SIG-M5 treated with dmso at 0.1 percent for 504 hours (cell line): Measurements from ENCODE around the gene KRT20.
"Not testable (repeated sequence)": the region's sequence is repeated elsewhere in the genome, so short reads cannot be mapped to it uniquely, and the experiment has no call there.

Experiments
- DNase-seq: peaks from one replicate; lab custom pipeline; 2025; ENCODE audit not compliant: unreplicated experiment; lab: John Stamatoyannopoulos, UW

KRT20 gene

DNA sequence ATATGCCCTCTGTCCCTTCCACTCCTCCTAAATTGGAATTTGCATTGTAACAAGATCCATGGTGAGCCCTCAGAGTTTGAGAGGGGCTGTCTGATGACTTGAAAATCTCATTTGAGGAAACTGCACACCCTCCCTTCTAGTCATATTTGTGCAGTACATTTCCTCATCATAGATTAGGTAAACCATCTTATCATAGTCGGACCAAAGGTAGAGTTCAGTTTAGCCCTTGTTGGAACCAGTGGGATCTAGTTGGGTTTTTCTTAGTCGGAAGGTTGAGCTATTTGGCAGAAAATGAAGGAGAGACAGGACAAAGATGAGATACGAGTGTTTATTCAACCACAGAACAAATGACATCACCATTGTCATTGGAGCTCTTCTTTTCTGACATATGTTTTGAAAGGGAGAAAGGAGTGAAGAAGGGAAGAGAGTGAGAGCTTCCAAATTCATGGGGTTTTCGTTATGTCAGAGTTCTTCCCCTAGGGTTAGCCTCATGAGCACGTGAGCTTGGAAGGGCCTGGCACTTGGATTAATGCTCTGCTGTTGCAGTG is 15.8 kb upstream of the KRT20 start:
- no peak for DNase-seq

DNA sequence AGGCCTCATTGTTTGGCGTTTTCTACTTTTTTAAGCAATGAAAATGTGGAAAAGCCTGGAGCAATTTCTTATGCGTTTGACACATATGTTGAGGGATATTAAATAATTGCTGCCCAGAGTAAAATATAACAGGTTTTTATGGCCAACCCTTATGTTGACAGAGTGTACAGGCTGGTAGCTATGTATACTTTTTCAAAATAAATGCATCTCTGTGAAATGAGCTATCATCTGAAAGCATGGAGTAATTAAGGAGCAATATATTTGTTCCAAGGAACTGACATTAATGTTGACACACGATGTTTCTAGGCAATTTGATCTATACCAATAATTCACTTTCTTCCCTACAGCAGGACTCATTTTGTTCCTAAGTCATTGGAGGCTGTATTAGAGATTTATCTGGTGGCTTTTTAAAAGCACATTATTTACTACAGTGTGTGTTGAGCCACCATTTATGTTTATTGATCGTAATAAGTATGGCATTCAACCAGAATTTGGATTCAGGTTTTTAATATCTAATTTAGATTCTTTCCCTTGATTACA is 11.9 kb upstream of the KRT20 start:
- no peak for DNase-seq

DNA sequence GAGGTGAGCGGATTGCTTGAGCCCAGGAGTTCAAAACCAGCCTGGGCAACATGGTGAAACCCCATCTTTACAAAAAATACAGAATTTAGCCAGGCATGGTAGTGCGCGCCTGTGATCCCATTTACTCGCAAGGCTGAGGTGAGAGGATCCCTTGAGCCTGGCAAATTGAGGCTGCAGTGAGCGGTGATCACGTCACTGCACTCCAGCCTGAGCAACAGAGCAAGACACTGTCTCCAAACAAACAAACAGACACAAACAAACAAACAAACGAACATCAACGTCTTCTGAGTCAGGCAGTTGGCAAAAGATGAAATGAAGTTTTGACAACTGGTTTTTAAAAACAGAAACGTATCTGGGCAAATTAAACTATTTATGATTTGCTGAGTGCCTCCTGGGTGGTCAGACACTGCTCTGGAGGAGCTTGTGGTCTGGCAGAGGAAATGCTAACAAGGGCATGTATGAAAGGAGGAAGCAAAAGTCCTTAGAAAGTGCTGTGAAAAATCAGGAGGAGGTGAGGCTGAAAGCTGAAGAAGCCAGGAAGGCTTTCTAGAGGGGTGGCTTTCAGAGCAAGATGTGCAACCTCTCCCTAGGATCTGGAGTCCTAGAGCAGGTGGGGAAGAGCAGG is 10.2 kb upstream of the KRT20 start:
- no peak for DNase-seq

DNA sequence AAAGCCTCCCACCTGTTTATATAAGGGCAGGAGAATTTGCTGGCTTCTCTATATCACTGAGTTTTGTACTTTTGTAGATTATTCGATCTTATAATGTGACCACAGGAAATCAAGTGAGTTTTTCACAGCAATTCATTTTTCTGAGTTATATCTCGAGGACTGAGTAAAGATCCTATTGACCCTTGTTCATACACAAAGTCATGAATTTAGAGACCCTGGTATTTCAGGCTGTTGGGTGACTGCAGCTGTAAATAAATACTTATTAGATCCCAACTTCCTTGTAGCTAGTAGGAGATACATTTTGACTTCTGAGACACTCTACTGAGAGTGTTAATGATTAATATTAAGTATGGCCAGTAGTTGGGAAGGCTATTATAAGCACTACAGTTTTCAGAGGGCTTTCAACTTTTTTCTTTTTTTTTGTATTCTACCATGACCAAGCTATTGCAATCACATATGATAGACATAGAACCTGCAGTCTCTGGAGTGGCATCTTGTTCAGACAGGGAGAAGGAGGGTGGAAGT is 3.2 kb upstream of the KRT20 start:
- DNase-seq, result no peak

DNA sequence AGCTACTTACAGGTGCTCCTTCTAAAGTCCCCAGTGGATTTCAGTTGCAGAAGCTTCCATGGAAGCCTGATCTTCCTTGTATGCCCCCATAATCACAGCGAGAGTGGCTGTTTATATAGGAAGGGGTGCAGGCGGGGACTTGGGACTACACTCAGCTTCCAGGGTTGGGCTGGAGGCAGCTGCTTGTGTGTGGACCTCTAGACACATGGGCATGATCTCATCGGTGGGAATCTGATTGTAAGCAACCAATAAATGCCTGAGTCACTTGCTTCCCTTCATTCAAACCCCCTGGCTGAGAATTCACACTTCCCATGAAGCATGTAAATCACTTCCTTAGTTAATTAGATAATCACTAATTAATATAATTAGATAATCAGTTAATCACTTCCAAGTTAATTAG is 1.0 kb upstream of the KRT20 start:
- no peak for DNase-seq

DNA sequence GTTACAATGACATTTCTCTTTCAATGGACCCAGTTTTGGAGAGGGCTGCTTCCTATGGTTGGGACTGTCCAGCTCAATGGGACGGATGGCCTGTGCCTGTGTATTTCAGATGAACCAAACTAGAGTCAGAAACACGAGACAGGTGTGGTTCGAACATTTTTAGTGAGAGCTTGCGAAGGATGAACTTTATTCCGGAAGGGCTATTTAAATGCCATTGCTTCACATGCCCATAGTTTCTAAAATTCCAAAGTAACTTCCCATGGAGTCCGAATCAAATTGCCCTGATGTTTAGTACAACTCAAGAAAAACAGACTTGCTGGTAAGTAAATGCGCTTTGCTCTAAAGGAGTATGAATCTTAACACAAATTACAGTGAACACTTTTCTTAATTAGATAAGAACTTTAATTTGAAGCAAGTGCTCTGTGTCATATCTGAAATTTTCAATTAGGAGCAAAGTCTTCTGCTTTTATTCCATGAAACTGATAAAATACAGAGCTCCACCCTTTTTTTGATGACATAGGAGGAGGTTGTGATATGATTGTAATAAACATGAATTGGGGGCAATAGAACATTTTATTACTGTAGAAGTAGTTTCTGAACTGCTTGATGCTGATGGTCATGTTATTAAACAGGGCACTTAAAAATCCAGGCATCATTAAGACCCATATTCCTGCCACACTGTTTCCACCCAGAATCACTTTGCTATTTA is 1.3 kb downstream of the KRT20 start:
- DNase-seq, result no peak

DNA sequence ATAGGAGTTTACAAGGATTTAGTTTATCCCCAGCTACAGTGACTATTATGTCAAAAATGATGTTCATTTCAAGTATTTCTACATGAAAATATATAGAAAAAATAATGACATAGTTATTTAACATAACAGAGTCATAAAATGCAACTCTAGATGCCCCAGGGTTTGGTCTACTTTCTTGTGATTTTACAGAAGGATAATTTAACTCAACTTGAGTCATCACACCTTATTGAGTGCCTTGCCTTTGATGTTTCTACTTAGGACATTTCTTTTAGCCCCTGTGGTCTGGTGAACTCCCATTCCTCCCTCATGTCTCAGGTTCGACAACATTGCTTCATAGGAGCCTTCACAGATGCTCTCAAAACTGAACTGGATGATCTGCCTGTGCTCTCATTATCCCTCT is 2.0 kb downstream of the KRT20 start:
- no peak for DNase-seq

DNA sequence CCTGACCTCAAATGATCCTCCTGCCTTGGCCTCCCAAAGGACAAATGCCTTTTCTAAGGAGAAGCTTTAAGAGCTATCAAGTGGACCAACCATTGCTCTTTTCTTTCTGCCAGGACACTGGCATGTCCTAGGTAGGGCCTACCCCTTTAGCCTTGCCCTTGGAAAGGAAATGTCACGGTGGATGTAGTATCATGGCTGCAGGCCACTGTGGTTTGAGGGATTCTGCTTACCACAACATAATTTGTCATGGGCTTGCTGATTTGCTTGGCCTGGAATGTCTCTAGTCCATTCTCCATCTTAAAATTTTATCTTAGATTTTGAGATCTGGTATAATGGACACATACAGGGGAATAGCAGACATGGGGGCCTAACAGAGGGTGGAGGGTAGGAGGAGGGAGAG is 6.0 kb downstream of the KRT20 start:
- no peak for DNase-seq

DNA sequence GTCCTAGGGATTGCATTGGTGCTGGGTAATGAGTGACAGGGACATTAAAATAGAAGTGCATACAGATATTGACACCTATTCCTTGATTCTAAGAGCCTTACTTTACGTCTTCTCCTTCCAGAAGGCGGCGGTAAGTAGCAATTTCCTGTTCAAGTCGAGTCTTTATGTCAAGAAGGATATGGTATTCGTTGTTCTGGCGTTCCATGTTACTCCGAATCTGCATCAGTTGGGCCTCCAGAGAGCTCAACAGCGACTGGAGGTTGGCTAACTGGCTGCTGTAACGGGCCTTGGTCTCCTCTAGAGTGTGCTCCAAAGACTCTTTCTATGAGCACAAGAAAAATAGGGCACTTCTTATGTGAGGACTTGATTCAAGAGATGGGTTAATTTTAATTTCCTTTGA is 7.0 kb downstream of the KRT20 start:
- DNase-seq, result no peak

DNA sequence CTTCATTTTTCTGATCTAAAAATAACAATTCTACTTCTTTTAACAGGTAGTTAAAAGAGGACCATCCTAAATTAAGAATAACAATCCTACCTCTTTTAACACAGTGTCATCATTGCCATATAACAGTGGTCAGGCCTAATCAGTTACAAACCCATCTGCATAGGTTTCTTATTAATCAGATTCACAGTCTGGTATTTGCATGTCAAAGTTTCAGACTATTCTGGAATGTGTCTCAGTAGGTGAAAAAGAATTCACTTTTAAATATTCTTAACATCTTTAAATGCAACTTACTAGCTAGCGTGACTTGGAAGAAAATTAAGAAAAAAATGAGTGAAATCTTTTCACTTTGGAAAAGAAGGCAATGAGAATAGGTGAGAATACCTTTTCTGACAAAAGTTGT is 11.2 kb downstream of the KRT20 start:
- DNase-seq, result no peak

DNA sequence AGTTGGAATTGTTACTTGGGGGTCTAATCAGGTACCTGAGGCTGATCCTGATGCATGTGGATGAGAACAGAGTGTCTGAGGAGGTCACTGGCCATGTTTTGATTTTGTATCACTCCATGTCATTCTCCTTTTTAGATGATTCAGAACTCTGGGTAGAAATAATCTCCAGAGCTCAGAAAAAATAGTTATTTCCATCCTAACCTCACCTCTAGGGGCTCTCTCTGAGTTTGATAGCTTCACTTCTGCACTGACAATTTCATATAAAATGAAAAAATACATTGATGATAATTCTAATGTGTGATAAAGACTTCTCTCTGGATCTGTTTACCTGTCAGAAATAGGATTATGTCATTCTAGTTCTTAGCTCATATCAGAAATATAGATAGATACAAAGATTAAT is 11.8 kb downstream of the KRT20 start:
- no peak for DNase-seq

DNA sequence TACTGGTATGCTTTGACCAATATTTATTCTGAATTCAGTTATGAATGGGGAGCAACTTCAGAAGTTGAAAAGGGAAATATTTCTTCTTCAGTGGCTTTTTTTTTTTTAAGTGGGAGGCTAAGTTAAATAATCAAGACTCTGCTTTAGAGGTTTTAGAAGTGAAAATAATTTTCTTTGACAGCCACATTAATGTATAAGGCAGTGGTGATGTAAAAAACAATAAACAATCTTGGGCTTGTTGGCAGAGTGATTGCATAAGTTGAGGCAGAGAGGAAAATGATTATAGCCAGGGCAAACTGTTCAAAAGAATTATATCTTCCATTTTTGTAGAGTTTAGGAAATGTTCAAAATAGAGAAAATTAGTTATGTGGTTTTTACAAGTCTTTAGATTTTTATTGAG is 12.6 kb downstream of the KRT20 start:
- DNase-seq, result no peak

DNA sequence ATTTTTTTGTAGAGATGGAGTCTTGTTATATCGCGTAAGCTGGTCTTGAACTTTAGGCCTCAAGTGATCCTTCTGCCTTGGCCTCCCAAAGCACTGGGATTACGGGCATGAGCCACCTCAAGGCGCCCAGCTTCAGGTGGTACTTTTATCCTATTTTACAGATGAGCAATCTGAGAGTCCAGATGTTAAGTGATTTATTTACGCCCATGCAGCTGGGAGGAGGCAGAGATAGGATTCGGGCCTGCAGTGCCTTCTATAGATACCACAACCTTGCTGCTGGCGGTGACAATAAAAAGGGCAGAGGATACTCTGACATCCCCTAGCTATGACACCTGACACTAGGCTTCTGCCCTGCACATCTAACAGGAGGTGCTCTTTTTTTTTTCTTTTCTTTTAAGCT is 13.7 kb downstream of the KRT20 start:
- no peak for DNase-seq

DNA sequence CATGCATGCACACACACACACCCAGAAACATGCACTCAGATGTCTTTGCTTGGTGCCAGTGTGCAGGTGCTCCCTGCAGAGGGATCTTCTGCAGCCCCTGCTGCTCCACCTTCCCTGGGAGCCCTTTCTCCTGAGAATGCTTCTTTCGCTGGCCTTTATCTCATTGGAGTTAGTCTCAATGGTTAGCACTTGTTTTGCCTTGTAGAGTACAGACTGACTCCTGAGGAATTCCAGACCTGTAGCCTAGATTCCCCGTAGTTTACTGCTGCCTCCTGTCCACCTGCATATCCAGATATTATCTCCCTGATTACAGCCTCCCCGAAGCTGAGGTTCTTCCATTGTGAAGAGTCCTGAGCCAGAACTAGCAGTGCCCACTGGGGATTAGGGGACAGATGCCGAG is 14.9 kb downstream of the KRT20 start:
- no peak for DNase-seq

DNA sequence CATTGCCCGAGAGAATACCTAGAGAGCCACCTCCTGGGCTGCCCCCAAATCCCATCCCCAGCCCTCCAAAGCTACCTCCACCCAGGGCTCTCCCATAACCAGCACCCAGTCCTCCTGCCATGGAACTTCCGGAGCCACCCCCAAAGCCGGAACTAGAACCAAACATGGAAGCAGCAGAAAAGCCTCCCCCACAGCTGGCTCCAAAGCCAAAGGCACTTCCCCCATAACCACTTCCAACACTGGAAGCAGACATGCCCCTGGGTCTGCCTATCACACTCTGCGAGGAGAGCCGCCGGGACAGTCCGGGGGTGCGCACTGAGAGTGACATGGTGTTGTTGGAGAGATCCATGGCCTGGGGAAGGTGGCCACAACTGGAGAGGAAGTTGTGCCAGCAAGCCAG is 18.2 kb downstream of the KRT20 start, which contains the start of gene KRT12:
TSS of gene KRT12 (minus strand) at position 386 of the 400 bp plus-strand sequence. CDS start at position 349, 37 bp downstream.
- no peak for DNase-seq

DNA sequence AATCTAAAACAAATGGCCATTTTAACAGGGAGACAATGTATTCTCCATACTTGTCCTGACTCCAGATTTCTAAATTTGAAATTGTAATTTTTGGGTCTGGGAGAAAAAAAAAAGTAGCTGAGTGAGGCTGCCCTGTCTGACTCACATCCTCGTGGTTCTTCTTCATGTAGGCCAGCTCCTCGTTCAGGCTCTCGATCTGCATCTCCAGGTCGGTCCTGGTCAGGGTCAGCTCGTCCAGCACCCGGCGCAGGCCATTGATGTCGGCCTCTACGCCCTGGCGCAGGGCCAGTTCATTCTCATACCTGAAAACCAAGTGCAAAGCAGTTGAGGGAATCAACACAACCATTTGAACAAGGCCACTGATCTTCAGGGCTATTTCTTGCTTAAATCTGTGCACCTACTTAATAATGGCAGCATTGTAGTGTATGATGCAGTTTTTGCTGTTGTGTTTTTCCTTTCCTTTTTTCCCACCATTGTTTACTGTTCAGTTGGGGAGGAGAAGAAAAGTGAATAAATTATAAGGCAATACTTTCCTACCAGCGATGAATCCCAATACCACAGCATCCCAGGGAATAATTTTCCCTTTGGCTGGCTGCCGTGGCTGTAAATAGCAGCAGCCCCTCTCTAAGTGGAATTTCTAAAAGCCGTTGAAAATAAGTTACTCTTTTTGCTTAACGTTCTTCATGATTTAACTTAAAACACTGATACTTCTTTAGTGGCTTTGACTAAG is 20.2 kb downstream of the KRT20 start:
- DNase-seq, result no peak

DNA sequence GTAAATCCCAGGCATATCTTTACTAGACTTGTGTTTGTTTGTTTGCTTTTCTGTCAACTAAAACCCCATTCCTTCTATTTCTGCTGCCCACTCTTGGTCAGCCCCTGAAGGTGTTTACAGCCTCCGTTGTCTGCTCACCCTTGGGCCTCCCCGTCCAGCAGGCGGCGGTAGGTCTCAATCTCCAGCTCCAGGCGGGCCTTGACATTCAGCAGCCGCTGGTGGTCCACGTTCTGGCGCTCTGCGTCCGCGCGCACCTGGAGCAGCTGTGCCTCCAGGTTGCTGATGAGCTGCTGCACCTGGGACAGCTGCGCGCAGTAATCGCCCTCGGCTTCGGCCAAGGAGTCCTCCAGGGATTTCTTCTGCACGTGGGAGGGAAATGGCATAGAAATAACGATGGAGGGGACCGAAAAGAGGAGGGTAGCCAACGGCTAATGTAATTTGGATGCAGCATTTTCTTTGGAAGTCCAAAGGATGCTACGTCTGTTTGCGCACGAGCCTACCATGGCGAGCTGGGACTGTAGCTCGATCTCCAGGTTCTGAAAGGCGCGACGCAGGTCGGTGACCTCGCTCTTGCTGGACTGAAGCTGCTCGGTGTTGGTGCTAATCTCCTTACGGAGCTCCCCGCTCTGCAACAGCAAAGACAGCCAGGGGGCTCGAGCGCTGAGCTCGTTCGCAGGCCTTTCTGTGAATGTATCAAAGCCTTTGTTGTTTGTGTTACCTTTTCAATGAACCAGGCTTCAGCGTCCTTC is 21.9 kb downstream of the KRT20 start:
- no peak for DNase-seq

DNA sequence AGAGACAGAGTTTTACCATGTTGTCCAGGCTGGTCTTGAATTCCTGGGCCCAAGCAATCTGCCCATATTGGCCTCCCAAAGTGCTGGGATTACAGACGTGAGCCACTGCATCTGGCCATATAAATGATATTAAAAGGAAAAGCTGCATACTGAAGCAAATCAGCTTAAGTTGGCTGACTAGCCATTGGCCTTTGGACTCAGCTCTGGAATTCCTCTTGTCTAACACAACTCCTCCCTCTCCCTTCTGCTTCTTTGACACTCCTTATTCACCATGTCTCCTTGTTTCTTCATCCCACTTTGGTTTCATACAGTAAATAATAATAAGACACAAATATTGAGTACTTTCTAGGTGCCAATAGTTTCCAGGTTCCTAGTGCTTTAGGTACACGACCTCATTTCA is 25.5 kb downstream of the KRT20 start:
- DNase-seq, result no peak

DNA sequence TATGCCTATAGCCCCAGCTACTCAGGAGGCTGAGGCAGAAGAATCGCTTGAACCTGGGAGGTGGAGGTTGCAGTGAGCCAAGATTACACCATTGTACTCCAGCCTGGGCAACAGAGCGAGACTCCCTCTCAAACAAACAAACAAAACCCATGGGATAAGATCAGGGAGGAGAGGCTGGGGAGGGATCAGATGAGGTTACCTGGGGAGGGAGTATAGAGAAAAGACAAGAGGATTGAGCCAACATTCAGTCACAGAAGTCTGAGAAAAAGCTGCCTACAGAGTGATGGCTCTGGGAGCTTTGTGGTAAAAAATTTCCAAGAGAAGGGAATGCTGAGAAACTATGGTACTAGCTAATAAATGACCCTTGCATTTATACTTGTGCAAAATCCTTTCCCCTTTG is 26.4 kb downstream of the KRT20 start:
- not testable (repeated sequence) for DNase-seq

DNA sequence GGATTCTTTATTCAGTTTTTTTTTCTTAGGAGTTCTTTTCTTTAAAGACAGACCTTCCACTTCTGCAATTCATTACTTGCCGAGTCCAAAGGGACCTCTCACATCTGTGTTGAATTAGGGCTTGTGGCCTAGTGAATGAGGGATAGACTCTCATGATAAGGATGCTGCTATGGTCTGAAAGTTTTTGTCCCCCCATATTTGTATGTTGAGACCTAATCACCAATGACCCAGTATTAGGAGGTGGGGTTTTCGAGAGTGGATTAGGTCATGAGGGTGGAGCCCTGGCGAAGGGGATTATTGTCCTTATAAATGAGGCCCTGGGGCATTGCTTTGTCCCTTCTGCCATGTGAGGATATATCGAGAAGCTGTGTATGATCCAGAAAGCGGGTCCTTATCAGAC is 27.5 kb downstream of the KRT20 start:
- DNase-seq, result no peak
